CD14-positive monocyte (primary cell): Measurements from ENCODE around the gene BCL2L1. TPM values are rescaled to one million over a fixed set of nuclear protein-coding genes. Genes with fewer than 3 reads are reported as not detected.

ENCODE experiments used
- DNase-seq, 3 donors: peaks; one replicate each; pipeline ENCODE4 v3.0.0-alpha.2; 2011 to 2022
- H2AFZ ChIP-seq: 2 replicates; pipeline ENCODE4 v1.6.0; 2012; ENCODE audit warnings: mild to moderate bottlenecking, low read depth, low read length, inconsistent platforms; ENCODE audit not compliant: insufficient read depth, poor library complexity, severe bottlenecking
- H3K27ac ChIP-seq, 2 donors: 1 replicate in 1 of 2; 2 replicates in 1 of 2; pipeline ENCODE4 v1.5.1; 2012 to 2013; ENCODE audit warnings: low read length in 2 of 2, control low read depth in 1 of 2, inconsistent platforms in 1 of 2, low read depth in 1 of 2, mild to moderate bottlenecking in 1 of 2
- H3K27me3 ChIP-seq, 2 donors: one replicate each; pipeline versions ENCODE4 v1.6.0 to v1.6.1; 2011 to 2013; ENCODE audit warnings: low read length in 2 of 2; ENCODE audit not compliant: control insufficient read depth in 2 of 2, insufficient read depth in 2 of 2
- H3K36me3 ChIP-seq, 2 donors: replicated peaks in 1 of 2; 1 replicate in 1 of 2; 2 replicates in 1 of 2; pipeline versions ENCODE4 v1.5.1 to v1.6.1; 2012 to 2013; ENCODE audit warnings: low read length in 2 of 2, control low read depth in 1 of 2, inconsistent platforms in 1 of 2, mild to moderate bottlenecking in 1 of 2; ENCODE audit not compliant: insufficient read depth in 2 of 2, control insufficient read depth in 1 of 2
- H3K4me1 ChIP-seq, 2 donors: 1 replicate in 1 of 2; 2 replicates in 1 of 2; pipeline versions ENCODE4 v1.5.1 to v1.6.1; 2012 to 2013; ENCODE audit warnings: low read length in 2 of 2, control low read depth in 1 of 2, inconsistent platforms in 1 of 2, mild to moderate bottlenecking in 1 of 2, moderate library complexity in 1 of 2; ENCODE audit not compliant: insufficient read depth in 2 of 2, control insufficient read depth in 1 of 2
- H3K4me2 ChIP-seq: replicated peaks from 2 replicates; pipeline ENCODE3; 2012; ENCODE audit warnings: low read length, moderate library complexity, mild to moderate bottlenecking; ENCODE audit not compliant: poor library complexity, severe bottlenecking; ENCODE audit errors: extremely low read depth
- H3K4me3 ChIP-seq, 3 experiments: fragments of 200-600 bp in 1 of 3; sonication (generic) in 1 of 3; replicated peaks in 1 of 3; 1 replicate in 2 of 3; 2 replicates in 1 of 3; pipeline ENCODE4 v1.5.1; 2011 to 2013; ENCODE audit warnings: low read length in 3 of 3, mild to moderate bottlenecking in 3 of 3, control low read depth in 2 of 3, low read depth in 2 of 3, inconsistent platforms in 1 of 3, moderate library complexity in 1 of 3
- H3K79me2 ChIP-seq: 2 replicates; pipeline ENCODE4 v1.6.0; 2012; ENCODE audit warnings: mild to moderate bottlenecking, control low read depth, inconsistent platforms, low read length, moderate library complexity; ENCODE audit not compliant: insufficient read depth
- H3K9ac ChIP-seq: 2 replicates; pipeline ENCODE4 v1.6.0; 2017; ENCODE audit warnings: low read length, mild to moderate bottlenecking; ENCODE audit not compliant: insufficient read depth, poor library complexity, severe bottlenecking
- H3K9me3 ChIP-seq, 2 donors: replicated peaks in 1 of 2; 1 replicate in 1 of 2; 2 replicates in 1 of 2; pipeline versions ENCODE4 v1.5.1 to v1.6.1; 2012 to 2013; ENCODE audit warnings: low read length in 2 of 2, control low read depth in 1 of 2; ENCODE audit not compliant: control insufficient read depth in 1 of 2, insufficient read depth in 1 of 2
- H4K20me1 ChIP-seq: 2 replicates; pipeline ENCODE4 v1.6.0; 2012; ENCODE audit warnings: mild to moderate bottlenecking, low read length, control low read depth, moderate library complexity; ENCODE audit not compliant: insufficient read depth
- H3K27ac Mint-ChIP-seq, 7 donors: one replicate each; pipeline ENCODE4 v1.8.0; 2020; ENCODE audit warnings: mild to moderate bottlenecking in 7 of 7, mixed read lengths in 7 of 7, moderate library complexity in 6 of 7, inconsistent platforms in 2 of 7
- H3K27me3 Mint-ChIP-seq, 3 donors: one replicate each; pipeline ENCODE4 v1.8.0; 2021 to 2022; ENCODE audit warnings: low read depth in 3 of 3, mild to moderate bottlenecking in 3 of 3, mixed read lengths in 3 of 3, moderate library complexity in 3 of 3, inconsistent platforms in 1 of 3
- H3K36me3 Mint-ChIP-seq, 2 donors: one replicate each; pipeline ENCODE4 v1.8.0; 2020; ENCODE audit warnings: mixed read lengths in 2 of 2, inconsistent platforms in 1 of 2, mild to moderate bottlenecking in 1 of 2
- H3K4me1 Mint-ChIP-seq: one replicate; pipeline ENCODE4 v1.8.0; 2020; ENCODE audit warnings: mild to moderate bottlenecking, mixed read lengths
- H3K4me3 Mint-ChIP-seq, 2 donors: one replicate each; pipeline ENCODE4 v1.8.0; 2020; ENCODE audit warnings: mild to moderate bottlenecking in 2 of 2, mixed read lengths in 2 of 2, moderate library complexity in 1 of 2
- H3K9me3 Mint-ChIP-seq, 7 donors: one replicate each; pipeline ENCODE4 v1.8.0; 2020 to 2022; ENCODE audit warnings: mixed read lengths in 7 of 7, mild to moderate bottlenecking in 6 of 7, moderate library complexity in 6 of 7, inconsistent platforms in 2 of 7
- WGBS: methylation state at CpG from one replicate; pipeline ENCODE4 v1.1.5; 2013; ENCODE audit warnings: missing lambda C conversion rate; ENCODE audit not compliant: insufficient coverage; 5-methylcytosine and 5-hydroxymethylcytosine counted together
- intact Hi-C, 2 donors: fragments of 100-400 bp; cut with micrococcal nuclease; formaldehyde crosslinking; loops; one replicate each; pipeline versions ENCODE4 v1.15.0 to v1.15.1; 2023
- polyA plus RNA-seq, 3 donors: library from polyadenylated mRNA; depleted of rRNA in 1 of 3; unstranded in 2 of 3; stranded (reverse) in 1 of 3; fragments of 300-500 nt in 2 of 3; fragments of >200 nt in 1 of 3; fragmentation: Illumina TruSeq in 2 of 3; gene quantifications; 1 replicate in 2 of 3; 2 replicates in 1 of 3; pipeline ENCODE4 v1.2.3, GENCODE V29; 2012 to 2021
- TF ChIP-seq, protein P1 (sequence below): fragments of 200-600 bp; IDR thresholded peaks from one replicate; pipeline ENCODE4 v1.8.0; 2022; ENCODE audit warnings: antibody characterized with exemption, mild to moderate bottlenecking

BCL2L1 gene
- polyA plus RNA-seq, 3 donors: 12.4 to 16.8 (median 14.3) TPM

- no peaks in the 10 kb centered on the region for H3K27me3 ChIP-seq
- Mint-ChIP-seq H3K27me3 (peaks cover 0 to 2% (median 1%) of the 10 kb centered on the region in 3 donors), H3K36me3 (peaks cover 57 to 66% of the 10 kb centered on the region in 2 donors), H3K9me3 (no peaks in the 10 kb centered on the region), H3K27ac (peak overlapping the region in 2 of 7 donors; percentile 75 to 79), H3K4me1 (peaks cover 59% of the 10 kb centered on the region), H3K4me3 (no peak overlapping the region)
- TF ChIP-seq, protein P1, sequence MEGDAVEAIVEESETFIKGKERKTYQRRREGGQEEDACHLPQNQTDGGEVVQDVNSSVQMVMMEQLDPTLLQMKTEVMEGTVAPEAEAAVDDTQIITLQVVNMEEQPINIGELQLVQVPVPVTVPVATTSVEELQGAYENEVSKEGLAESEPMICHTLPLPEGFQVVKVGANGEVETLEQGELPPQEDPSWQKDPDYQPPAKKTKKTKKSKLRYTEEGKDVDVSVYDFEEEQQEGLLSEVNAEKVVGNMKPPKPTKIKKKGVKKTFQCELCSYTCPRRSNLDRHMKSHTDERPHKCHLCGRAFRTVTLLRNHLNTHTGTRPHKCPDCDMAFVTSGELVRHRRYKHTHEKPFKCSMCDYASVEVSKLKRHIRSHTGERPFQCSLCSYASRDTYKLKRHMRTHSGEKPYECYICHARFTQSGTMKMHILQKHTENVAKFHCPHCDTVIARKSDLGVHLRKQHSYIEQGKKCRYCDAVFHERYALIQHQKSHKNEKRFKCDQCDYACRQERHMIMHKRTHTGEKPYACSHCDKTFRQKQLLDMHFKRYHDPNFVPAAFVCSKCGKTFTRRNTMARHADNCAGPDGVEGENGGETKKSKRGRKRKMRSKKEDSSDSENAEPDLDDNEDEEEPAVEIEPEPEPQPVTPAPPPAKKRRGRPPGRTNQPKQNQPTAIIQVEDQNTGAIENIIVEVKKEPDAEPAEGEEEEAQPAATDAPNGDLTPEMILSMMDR: no peak
- no peak overlapping the region for H2AFZ ChIP-seq
- peaks cover 31 to 45% of the 10 kb centered on the region in 2 donors for H3K4me1 ChIP-seq
- peak overlapping the region in 1 of 3 experiments; percentile 98 for H3K4me3 ChIP-seq
- H3K9ac ChIP-seq: no peak overlapping the region
- peaks cover 74% of the 10 kb centered on the region for H3K79me2 ChIP-seq
- intact Hi-C loops: loop anchor here (5.0 to 10.0 kb wide), 3 partner anchors 43 to 195 kb away; no protein-coding TSS in a partner anchor
- no peak overlapping the region for H3K4me2 ChIP-seq
- peak overlapping the region in 1 of 2 donors; percentile 7 for H3K27ac ChIP-seq
- H3K36me3 ChIP-seq: peaks cover 41 to 67% of the 10 kb centered on the region in 2 donors
- no peak for DNase-seq
- H3K9me3 ChIP-seq: no peaks in the 10 kb centered on the region
- H4K20me1 ChIP-seq: peaks cover 62% of the 10 kb centered on the region
- WGBS: 86% methylated on average over 1 of the region's 2 CpGs
These were observed 2.8 kb downstream of the BCL2L1 start for GRCh38 chr20:31719644-31720485.

DNA sequence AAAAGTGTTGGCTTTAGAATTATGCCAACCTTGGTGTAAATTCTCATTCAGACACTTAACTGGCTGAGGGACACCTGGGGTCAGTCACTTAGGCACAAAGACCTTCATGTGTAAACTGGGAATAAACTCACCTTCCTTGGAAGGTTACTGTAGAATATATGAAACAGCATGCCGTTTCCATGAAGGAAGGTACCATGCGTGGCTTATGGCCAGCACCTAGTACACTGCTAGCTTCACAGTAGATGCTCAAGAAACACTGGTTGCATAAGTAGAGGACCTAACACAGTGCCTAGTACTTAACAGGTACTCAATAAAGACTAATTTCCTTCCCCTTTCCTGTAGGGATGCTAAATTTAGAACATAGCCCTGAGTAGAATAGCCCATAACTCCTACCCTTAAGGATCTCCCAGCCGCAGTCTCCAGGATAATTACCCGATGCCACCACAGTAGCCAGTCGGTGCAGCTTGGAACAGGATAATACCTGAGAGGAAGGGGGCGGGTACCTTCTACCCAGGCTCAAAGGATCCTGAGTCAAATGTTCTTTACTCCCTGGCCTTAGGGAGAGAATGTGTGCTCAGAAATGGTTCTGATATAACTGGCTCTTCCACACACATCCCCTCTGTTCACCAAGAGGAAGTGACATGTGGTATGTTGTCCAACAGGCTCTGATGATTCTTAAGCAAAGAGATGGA is 3.6 kb downstream of the BCL2L1 start:
- H3K27ac ChIP-seq: peak overlapping the region in 1 of 2 donors; percentile 7
- Mint-ChIP-seq H3K27ac (peak overlapping the region in 3 of 7 donors; percentile 44 to 79 (median 75)), H3K4me1 (peaks cover 59% of the 10 kb centered on the region), H3K36me3 (peaks cover 65 to 74% of the 10 kb centered on the region in 2 donors), H3K27me3 (peaks cover 0 to 3% (median 2%) of the 10 kb centered on the region in 3 donors), H3K4me3 (no peak overlapping the region), H3K9me3 (no peaks in the 10 kb centered on the region)
- H4K20me1 ChIP-seq: peaks cover 70% of the 10 kb centered on the region
- intact Hi-C loops: loop anchor here in 1 of 2 donors (10.0 kb wide), 1 partner anchor 194 kb away; no protein-coding TSS in a partner anchor
- no peaks in the 10 kb centered on the region for H3K9me3 ChIP-seq
- no peak overlapping the region for H3K4me3 ChIP-seq
- peaks cover 31 to 43% of the 10 kb centered on the region in 2 donors for H3K4me1 ChIP-seq
- H3K9ac ChIP-seq: no peak overlapping the region
- H3K4me2 ChIP-seq: no peak overlapping the region
- TF ChIP-seq, protein P1: no peak
- WGBS: no CpG with 5 or more reads among the region's 6 CpGs
- peaks cover 48 to 75% of the 10 kb centered on the region in 2 donors for H3K36me3 ChIP-seq
- peaks cover 74% of the 10 kb centered on the region for H3K79me2 ChIP-seq
- DNase-seq: no peak
- H3K27me3 ChIP-seq: no peaks in the 10 kb centered on the region
- H2AFZ ChIP-seq: no peak overlapping the region
